Immature natural killer cell (primary cell): ENCODE results near the gene ST3GAL2. TPM values are rescaled to one million over a fixed set of nuclear protein-coding genes. Genes with fewer than 3 reads are reported as not detected.
"Not testable (repeated sequence)": the region's sequence is repeated elsewhere in the genome, so short reads cannot be mapped to it uniquely, and the experiment has no call there.

Source experiments
- DNase-seq, 3 donors: peaks; one replicate each; pipeline ENCODE4 v3.0.0; 2022; ENCODE audit warnings: mixed read lengths in 1 of 3
- H3K27ac Mint-ChIP-seq, 6 donors: one replicate each; pipeline ENCODE4 v1.8.0; 2020; ENCODE audit warnings: mixed read lengths in 6 of 6, mild to moderate bottlenecking in 5 of 6, inconsistent platforms in 4 of 6, moderate library complexity in 3 of 6
- H3K27me3 Mint-ChIP-seq, 3 donors: one replicate each; pipeline ENCODE4 v1.8.0; 2020 to 2021; ENCODE audit warnings: low read depth in 3 of 3, mild to moderate bottlenecking in 3 of 3, mixed read lengths in 3 of 3, moderate library complexity in 3 of 3, inconsistent platforms in 1 of 3
- H3K36me3 Mint-ChIP-seq, 3 donors: one replicate each; pipeline ENCODE4 v1.8.0; 2020; ENCODE audit warnings: mixed read lengths in 3 of 3, inconsistent platforms in 2 of 3, mild to moderate bottlenecking in 2 of 3
- H3K4me1 Mint-ChIP-seq, 2 donors: one replicate each; pipeline ENCODE4 v1.8.0; 2020; ENCODE audit warnings: inconsistent platforms in 2 of 2, mild to moderate bottlenecking in 2 of 2, mixed read lengths in 2 of 2, moderate library complexity in 1 of 2
- H3K4me3 Mint-ChIP-seq, 5 donors: one replicate each; pipeline ENCODE4 v1.8.0; 2020; ENCODE audit warnings: mild to moderate bottlenecking in 5 of 5, mixed read lengths in 5 of 5, inconsistent platforms in 3 of 5, moderate library complexity in 3 of 5
- H3K9me3 Mint-ChIP-seq, 6 donors: one replicate each; pipeline ENCODE4 v1.8.0; 2020; ENCODE audit warnings: mild to moderate bottlenecking in 6 of 6, mixed read lengths in 6 of 6, inconsistent platforms in 4 of 6, moderate library complexity in 3 of 6
- polyA plus RNA-seq, 3 donors: library from polyadenylated mRNA; unstranded; fragments of 300-500 nt; fragmentation: Illumina TruSeq; gene quantifications; one replicate each; pipeline ENCODE4 v1.2.3, GENCODE V29; 2021

Gene ST3GAL2
- polyA plus RNA-seq, 3 donors from 2014 or later = 11.1 to 20.7 (median 17.4) TPM

DNA sequence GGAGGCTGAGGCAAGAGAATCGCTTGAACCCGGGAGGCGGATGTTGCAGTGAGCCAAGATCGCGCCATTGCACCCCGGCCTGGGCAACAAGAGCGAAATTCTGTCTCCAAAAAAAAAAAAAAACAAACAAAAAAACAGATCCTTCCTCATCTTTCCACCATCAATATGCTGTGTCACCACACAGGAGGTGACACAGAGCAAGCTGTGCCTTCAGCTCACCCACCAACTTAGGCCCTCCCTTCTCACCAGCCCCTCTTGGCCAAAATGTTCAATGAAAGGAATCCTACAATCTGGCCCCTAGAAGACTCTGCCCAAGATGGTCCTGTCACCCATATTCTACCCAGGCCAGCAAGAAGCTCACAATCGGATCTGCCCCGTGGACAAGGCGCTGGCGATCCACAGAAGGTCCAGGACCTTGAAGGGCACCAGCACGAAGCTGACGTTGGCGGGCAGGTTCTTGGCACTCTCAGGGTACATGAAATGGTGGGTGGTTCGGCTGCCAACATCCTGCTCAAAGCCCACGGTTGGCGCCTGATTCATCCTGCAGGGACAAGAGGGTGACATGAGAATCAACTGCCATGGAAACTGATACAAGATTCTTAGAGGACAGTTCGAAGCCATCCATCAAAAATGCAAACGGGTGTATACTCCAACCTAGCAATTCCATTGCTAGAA lies 50.8 kb downstream of the ST3GAL2 start:
- Mint-ChIP-seq H3K4me1 (peaks cover 0 to 2% of the 10 kb centered on the region in 2 donors), H3K36me3 (peaks cover 4 to 12% (median 11%) of the 10 kb centered on the region in 3 donors), H3K4me3 (no peak overlapping the region), H3K27me3 (peaks cover 0 to 4% (median under 1%) of the 10 kb centered on the region in 3 donors), H3K9me3 (no peaks in the 10 kb centered on the region), H3K27ac (no peak overlapping the region)
- no peak for DNase-seq

DNA sequence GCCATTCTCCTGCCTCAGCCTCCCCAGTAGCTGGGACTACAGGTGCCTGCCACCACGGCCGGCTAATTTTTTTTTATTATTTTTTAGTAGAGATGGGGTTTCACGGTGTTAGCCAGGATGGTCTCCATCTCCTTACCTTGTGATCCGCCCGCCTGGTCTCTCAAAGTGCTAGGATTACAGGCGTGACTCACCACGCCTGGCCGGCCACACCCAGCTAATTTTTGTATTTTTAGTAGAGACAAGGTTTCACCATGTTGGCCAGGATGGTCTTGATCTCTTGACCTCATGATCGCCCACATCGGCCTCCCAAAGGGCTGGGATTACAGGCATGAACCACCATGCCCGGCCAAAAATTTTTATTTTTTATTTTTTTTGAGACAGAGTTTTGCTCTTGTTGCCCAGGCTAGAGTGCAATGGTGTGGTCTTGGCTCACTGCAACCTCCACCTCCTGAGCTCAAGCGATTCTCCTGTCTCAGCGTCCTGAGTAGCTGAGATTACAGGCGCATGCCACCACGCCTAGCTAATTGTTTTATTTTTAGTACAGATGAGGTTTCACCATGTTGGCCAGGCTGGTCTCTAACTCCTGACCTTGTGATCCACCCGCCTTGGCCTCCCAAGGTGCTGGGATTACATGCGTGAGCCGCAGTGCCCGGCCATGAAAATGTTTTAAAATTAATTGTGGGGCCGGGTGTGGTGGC lies 52.5 kb downstream of the ST3GAL2 start:
- DNase-seq, H3K9me3 Mint-ChIP-seq, H3K4me3 Mint-ChIP-seq, H3K4me1 Mint-ChIP-seq, H3K27me3 Mint-ChIP-seq, H3K27ac Mint-ChIP-seq: not testable (repeated sequence)
- peaks cover 4 to 15% (median 12%) of the 10 kb centered on the region in 3 donors for H3K36me3 Mint-ChIP-seq

DNA sequence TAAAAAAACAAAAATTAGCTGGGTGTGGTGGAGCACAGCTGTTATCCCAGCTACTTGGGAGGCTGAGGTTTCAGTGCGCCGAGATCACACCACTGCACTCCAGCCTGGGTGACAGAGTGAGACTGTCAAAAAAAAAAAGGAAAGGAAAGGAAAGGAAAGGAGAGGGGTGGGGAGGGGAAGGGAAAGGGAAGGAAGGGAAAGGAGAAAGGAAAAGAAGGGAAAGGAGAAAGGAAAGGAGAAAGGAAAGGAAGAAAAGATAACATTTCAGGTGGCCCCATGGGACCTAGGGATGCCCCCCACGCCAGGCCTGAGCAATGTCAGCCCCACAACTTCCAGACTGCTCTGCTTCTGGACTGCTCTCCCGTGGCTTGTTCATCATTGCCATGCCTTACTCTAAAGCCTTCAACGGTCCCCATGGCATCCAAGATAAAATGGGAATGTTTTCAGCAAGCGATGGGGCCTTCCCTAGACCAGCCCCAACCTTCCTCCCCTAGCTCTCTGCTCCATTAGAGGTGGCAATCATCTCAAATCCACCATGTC lies 55.4 kb downstream of the ST3GAL2 start:
- Mint-ChIP-seq H3K27me3 (peaks cover 3 to 7% (median 4%) of the 10 kb centered on the region in 3 donors), H3K9me3 (no peaks in the 10 kb centered on the region), H3K4me1 (peaks cover 20 to 21% of the 10 kb centered on the region in 2 donors), H3K4me3 (peak overlapping the region in 3 of 5 donors; percentile 1 to 40 (median 15)), H3K36me3 (peaks cover 4 to 14% (median 11%) of the 10 kb centered on the region in 3 donors), H3K27ac (peak overlapping the region in 4 of 6 donors; percentile 3 to 77 (median 30))
- DNase-seq = no peak

DNA sequence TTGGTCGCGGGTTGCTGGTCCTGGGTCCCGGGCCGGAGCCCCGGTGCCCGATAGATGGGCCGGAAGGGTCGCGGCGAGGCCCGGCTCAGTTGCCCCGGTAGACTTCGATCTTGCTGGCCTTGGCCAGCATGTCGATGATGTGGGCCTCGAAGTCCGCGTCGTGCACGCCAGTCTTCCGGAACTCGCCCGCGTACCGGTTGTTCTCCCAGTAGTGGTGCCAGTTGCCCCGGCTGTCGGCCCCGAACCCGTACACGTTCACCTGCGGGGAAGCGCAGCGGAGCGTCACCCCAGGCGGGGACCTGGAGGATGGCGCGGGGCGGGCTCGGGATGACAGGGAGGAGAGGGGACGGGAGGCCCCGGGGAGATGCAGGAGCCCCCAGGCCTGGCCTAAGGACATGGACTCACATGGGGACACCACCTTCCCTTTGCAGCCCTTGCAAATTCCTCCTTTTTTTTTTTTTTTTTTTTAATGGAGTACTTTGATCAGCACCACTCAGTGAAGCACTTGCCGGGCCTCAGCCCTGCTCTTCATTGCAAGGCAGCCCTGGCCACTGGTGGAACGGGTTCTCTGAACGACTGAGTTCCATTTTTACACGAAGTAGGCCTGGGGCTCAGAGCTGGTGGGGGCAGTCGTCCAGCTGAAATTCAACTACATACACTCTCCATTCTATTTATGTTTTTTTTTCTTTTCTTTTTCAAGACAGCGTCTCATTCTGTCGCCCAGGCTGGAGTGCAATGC lies 57.1 kb downstream of the ST3GAL2 start:
- Mint-ChIP-seq H3K27ac (peak overlapping the region; percentile 55 to 99 (median 92)), H3K36me3 (peaks cover 4 to 8% (median 5%) of the 10 kb centered on the region in 3 donors), H3K4me3 (peak overlapping the region; percentile 96 to 99 (median 99)), H3K9me3 (no peaks in the 10 kb centered on the region), H3K4me1 (peaks cover 21 to 26% of the 10 kb centered on the region in 2 donors), H3K27me3 (peaks cover 3 to 7% (median 4%) of the 10 kb centered on the region in 3 donors)
- no peak for DNase-seq

DNA sequence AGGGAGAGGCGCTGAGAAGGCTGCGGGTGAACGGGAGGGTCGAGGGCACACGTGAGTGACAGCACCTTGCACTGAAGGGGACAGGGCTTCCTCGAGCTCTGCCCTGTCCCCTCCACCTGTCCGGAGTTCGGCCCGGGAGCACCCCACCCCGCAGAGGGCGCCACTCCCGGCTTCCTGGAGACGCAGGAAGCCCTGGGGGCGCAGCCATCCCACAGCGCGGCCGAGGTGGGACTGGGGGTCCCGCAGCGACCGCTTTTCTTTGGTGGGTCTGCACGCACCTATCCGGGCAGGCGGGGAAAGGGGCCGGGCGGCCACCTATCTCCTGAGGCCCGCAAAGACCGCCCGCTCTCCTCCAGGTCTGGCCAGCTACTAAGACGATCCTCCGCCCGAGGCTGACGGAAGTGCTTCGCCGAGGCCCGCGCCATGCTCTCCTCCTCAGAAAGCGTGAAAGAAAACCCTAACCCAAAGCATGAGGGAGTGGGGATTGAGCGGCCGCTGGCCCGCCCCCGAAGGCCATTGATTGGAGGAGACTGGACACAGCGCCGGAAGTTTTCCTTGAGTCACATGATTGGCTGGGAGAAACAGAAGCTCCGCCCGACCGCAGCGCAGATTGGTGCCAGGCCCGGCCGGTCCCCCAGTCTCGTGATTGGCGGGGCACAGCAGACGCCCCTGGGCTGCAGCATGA lies 57.8 kb downstream of the ST3GAL2 start:
- Mint-ChIP-seq H3K27ac (peak overlapping the region; percentile 90 to 99 (median 96)), H3K9me3 (no peaks in the 10 kb centered on the region), H3K36me3 (peaks cover 4 to 8% (median 5%) of the 10 kb centered on the region in 3 donors), H3K4me1 (peaks cover 21 to 26% of the 10 kb centered on the region in 2 donors), H3K27me3 (peaks cover 3 to 7% (median 4%) of the 10 kb centered on the region in 3 donors), H3K4me3 (peak overlapping the region; percentile 96 to 99 (median 99))
- DNase-seq = peak; percentile 95 to 96 (median 95)

DNA sequence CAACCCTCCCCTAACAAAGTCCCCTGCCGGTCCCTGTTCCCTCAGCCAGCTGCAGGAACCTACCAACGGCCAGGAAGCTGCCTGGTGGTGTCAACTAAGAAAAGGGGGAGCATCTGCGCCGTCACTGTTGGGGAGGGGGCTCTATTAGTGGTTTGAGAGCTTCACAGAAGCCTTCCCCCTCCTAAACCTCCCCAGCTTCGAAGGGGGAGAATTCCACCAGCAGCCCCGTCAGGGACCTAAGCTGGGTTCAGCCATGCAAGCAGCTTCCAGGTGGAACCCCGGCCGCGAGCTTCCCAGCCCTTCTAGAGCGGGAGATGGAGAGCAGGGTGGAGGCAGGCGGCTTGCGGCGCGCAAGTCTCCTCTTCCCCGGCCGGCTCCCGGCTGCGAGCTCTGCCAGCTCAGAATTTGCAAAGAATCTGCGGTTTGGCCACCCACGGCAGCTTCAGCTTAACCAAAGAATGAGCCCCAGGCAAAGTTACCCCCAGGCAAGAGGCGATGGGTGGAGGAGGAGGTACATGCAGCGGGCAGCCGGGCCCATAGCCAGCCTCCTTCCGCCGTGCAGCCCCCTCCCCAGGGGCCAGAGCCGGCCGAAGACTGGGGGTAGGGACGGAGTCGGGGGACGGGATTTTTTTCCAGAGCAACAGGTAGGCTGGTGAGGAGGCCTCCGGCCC lies 58.5 kb downstream of the ST3GAL2 start:
- peaks cover 4 to 7% (median 4%) of the 10 kb centered on the region in 3 donors for H3K36me3 Mint-ChIP-seq
- H3K27me3 Mint-ChIP-seq = peaks cover 3 to 6% (median 4%) of the 10 kb centered on the region in 3 donors
- peaks cover 21 to 26% of the 10 kb centered on the region in 2 donors for H3K4me1 Mint-ChIP-seq
- no peaks in the 10 kb centered on the region for H3K9me3 Mint-ChIP-seq
- H3K27ac Mint-ChIP-seq = peak overlapping the region; percentile 78 to 97 (median 86)
- peak overlapping the region; percentile 96 to 99 (median 99) for H3K4me3 Mint-ChIP-seq
- DNase-seq = peak; percentile 58 to 68 (median 61)

DNA sequence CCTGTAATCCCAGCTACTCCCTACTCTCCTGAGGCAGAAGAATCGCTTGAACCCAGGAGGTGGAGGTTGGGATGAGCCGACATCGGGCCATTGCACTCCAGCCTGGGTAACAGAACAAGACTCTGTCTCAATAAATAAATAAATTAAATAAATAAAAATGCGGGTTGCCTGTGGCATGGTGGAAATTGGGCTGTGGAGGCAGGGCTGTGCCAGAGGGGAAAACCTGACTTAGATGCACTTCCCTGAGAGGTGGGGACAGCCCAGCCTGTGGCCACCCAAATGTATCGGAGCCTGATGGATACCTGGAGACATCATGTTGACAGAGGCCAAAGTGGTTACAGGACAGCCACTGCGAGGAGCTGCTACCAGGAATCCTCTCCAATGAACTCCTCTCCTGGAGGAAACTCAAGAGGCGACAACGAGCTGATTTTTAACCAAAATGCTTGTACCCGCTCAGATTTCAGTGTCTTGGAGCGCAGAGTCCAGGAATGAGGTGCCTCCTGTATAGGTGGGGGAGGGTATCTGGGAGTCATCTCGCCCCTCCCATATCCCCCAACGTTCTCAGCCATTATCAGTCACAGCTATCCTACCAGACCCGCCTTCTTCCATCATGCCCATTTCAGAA lies 59.9 kb downstream of the ST3GAL2 start:
- Mint-ChIP-seq H3K27me3 (peaks cover 3 to 6% (median 4%) of the 10 kb centered on the region in 3 donors), H3K4me1 (peaks cover 23 to 26% of the 10 kb centered on the region in 2 donors), H3K9me3 (no peaks in the 10 kb centered on the region), H3K27ac (peak overlapping the region in 1 of 6 donors; percentile 53), H3K36me3 (peaks cover 0 to 6% (median 4%) of the 10 kb centered on the region in 3 donors), H3K4me3 (peak overlapping the region in 4 of 5 donors; percentile 40 to 99 (median 72))
- no peak for DNase-seq

DNA sequence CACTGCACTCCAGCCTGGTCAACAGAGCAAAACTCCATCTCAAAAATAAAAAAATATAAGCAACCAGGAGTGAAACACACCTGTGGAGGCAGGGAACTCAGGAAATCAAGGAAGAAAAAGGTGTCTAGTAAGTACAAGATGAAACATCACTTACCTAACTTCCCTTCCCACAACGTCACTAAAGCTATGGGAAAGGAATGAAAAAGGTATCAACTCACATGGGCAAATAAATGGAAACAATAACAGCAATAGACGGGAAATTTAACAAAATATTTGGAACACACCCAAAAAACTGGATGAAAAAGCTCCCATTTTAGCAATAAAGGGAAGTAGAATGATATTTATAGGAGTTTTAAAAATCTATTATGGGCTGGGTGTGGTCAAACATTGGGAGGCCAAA lies 61.1 kb downstream of the ST3GAL2 start:
- Mint-ChIP-seq H3K36me3 (peaks cover under 1 to 8% (median 4%) of the 10 kb centered on the region in 3 donors), H3K27me3 (peaks cover 3 to 9% (median 4%) of the 10 kb centered on the region in 3 donors), H3K4me3 (peak overlapping the region in 3 of 5 donors; percentile 36 to 61 (median 55)), H3K4me1 (peaks cover 22 to 26% of the 10 kb centered on the region in 2 donors), H3K9me3 (no peaks in the 10 kb centered on the region), H3K27ac (peak overlapping the region in 2 of 6 donors; percentile 29 to 65)
- DNase-seq = no peak

DNA sequence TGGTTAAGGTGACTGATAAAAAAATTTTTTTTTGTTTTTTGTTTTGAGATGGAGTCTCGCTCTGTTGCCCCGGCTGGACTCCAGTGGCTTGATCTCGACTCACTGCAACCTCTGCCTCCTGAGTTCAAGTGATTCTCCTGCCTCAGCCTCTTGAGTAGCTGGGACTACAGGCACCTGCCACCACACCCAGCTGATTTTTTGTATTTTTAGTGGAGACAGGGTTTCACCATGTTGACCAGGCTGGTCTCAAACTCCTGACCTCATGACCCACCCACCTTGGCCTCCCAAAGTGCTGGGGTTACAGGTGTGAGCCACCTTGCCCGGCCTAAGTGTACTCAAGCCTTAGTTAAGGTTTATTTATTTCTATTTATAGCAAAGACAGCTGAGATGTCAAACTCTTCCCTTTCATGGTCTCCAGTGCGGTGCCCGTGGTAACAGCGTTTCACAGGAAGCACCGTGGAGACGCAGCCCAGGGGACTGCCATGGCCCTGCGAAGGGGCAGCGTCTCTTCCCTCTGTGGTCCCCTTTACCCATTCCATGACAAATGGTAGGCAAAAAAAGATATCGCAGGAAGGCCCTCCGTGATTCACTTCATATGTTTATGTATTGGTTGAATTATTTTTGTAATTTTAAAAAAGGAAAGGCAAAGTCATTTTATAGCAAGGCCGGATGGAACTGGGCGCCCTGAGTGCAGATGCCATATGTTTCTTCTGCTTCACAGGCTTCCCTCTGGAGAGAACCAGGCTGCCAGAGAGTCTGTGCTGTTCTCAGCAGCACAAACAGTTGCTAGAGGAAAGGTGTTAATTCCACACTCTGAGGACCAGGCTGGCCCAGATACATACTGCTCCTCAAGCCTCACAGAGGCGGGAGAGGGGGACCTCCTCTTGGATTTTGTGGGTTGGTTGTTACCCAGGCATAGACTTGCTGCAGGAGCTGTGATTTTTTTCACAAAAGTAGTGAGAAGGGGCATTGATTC lies 63.0 kb downstream of the ST3GAL2 start:
- H3K4me3 Mint-ChIP-seq = no peak overlapping the region
- H3K4me1 Mint-ChIP-seq = peaks cover 18 to 21% of the 10 kb centered on the region in 2 donors
- H3K27ac Mint-ChIP-seq = peak overlapping the region in 2 of 6 donors; percentile 30 to 53
- H3K36me3 Mint-ChIP-seq = peaks cover 4 to 16% (median 5%) of the 10 kb centered on the region in 3 donors
- H3K9me3 Mint-ChIP-seq = no peaks in the 10 kb centered on the region
- H3K27me3 Mint-ChIP-seq = peaks cover 0 to 6% (median 2%) of the 10 kb centered on the region in 3 donors
- DNase-seq = no peak

DNA sequence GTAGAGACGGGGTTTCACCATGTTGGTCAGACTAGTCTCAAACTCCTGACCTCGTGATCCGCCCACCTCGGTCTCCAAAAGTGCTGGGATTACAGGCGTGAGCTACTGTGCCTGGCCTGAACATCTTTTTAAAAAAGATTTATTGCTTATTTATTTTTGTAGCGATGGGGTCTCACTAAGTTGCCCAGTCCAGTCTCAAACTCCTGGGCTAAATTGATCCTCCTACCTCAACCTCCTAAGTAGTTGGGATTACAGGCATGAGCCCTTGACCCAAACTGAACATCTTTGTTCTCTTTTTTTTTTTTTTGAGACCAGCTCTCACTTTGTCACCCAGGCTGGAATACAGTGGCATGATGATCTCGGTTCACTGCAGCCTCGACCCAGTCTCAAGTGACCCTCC lies 64.7 kb downstream of the ST3GAL2 start:
- Mint-ChIP-seq H3K4me1 (peaks cover 8 to 14% of the 10 kb centered on the region in 2 donors), H3K36me3 (peaks cover 4 to 19% (median 10%) of the 10 kb centered on the region in 3 donors), H3K27ac (no peak overlapping the region), H3K9me3 (no peaks in the 10 kb centered on the region), H3K27me3 (peaks cover 0 to 3% (median 3%) of the 10 kb centered on the region in 3 donors), H3K4me3 (no peak overlapping the region)
- no peak for DNase-seq
